ENCODE measurements around the gene SPATS2L.

Gene SPATS2L

DNA sequence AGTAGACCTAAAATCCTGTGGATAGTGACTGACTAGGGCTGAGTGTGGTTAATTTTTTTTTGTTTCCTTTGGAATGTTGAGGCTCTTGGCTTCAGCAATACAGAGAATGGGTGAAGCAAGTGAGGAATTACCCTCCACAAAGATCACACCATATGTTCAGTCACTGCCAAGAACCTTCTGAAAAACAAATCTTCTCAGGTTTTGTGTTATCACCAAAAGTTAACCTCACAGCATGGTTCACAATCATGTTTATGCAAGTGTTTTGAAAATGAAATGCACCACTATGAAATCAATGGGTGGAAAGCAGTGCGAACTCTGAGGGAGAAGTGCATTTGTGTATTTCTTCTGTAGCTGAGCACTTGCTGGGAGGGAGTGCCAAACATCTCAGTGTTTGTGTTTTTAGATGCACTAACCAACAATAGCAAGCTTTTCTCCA is 44.4 kb downstream of the SPATS2L start:
- peak; percentile 35 for DNase-seq (ENCODE audit: low read depth)

DNA sequence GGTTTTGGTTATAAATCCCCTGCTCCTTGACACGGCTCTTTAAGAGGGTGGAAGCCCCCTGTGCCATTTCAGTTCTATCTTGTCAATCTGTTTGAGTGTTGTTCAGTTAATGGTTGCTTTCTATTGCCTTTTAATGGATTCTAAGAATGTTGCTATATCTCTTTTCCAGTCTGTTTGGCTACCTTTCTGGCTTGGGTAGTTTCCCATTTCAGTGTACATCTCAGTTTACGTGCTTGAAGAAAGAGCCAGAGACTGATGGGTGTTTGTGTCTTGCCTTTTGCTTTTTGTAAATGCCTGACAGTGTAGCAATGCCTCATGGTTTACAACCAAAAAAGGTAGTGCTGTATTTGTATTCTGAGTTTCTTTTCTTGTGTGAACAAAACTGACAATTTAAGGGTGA is 45.3 kb downstream of the SPATS2L start:
- DNase-seq (ENCODE audit: low read depth): no peak

DNA sequence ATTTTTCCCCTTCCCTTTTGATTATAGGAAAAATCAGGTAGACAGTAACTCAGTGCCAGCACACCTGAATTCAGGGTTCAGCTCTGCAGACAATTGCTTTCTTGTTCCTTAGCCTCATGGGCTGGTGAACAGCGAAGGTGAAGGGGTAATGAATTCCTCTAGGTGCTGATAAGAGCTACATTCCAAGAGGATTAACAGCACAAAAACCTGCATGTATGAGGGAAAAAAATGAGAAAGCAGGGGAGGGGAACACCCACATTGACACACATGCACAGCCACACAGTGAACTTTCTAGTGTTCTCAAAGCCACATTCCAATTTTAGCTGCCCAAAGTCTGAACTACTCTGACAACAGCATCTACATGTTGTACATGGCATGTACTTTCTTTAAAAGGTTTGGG is 46.1 kb downstream of the SPATS2L start:
- peak; percentile 24 for DNase-seq (ENCODE audit: low read depth)

DNA sequence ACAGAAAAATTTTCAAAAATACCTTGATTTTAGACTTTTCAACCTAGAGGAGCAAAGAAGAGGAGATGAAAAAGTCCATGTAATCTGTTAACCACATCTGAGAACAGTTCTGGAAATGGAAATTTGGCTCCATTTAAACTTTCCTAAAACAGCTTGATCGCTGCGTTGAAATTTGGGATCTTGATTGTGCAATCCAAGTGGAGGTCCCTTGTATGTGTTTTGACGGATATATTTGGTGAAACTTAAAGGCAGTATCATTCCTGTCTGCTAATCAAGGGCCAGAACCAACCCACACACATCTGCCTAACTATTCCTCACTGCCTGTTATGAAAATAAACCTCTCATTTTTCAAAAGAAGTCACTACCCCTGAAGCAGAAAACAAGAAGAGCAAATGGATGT is 46.6 kb downstream of the SPATS2L start:
- no peak for DNase-seq (ENCODE audit: low read depth)

DNA sequence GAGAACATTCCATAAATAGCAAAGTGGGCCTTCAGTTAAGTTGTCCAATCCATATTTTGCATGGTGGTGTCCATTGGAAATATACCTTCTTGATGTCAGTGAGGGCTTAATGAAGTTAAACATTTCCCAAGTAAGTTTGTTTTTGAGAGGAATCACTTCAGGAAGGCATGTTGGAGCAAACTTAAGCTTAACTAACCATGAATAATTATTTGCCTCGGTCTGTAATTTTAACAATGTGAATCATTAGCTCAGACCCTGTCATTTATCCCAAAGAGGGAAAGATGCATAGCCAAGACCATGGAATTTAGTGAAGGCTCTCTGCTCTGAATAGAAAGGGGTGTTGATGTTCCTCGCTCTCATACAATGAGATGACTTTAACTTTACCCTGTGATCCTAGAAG is 47.4 kb downstream of the SPATS2L start:
- no peak for DNase-seq (ENCODE audit: low read depth)

DNA sequence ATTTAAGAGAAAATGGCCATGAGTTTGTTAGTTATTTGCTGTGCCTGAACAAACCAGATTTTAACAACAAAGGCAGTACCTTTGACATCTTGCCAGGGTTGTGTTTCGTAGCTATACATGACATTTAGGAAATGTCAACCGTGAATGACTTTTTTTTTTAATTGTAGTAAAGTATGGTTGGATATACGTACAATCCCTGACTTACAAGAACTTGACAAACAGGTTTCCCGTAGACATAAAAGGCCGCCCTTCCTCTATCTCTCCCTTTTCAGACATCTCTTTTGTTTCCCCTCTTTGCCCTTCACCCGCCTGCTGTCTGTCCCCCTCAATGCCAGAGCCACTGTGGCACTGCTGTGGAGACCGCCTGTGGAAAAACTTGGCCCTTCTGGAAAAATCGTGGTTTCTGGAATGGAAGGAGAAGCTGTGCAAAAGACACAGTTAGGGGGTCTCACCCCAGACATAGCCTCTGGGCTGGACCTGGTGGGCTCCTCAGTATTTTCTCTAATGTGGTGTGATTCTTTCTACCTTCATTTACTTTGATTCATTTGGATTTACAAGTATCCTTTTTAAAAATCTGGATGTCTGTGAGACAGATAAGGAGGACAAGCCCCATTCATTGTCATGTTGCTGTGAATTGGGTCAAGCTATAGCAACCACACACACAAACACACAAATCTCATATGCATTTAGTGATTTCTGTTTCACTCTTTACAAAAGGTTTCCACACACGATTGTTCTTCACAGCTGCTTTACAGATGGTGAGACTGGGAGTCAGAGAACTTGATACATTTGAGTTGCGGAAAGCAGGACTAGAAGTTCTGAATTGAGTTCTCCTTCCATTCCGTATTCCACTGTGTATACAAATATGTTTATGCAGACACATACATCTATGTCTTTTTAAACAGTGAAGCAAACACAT is 48.6 kb downstream of the SPATS2L start:
- no peak for DNase-seq (ENCODE audit: low read depth)

DNA sequence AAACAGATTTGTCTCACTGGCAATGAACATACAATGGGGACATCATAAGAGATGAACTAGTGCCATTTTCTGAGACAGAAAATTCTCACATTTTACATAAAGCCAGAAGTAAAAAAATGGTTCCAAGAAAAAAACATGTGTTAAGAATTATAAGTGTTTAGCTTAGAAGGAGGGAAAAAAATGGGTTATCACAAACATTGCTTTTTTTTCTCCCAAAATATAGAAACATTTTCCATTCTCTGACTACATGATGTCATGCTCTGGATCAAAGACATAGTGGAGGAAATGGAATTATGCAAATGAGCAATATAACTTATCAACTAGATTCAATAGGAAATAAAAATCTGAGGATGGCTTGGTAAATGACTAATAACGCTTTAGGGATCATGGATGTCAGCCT is 49.8 kb downstream of the SPATS2L start:
- no peak for DNase-seq (ENCODE audit: low read depth)

DNA sequence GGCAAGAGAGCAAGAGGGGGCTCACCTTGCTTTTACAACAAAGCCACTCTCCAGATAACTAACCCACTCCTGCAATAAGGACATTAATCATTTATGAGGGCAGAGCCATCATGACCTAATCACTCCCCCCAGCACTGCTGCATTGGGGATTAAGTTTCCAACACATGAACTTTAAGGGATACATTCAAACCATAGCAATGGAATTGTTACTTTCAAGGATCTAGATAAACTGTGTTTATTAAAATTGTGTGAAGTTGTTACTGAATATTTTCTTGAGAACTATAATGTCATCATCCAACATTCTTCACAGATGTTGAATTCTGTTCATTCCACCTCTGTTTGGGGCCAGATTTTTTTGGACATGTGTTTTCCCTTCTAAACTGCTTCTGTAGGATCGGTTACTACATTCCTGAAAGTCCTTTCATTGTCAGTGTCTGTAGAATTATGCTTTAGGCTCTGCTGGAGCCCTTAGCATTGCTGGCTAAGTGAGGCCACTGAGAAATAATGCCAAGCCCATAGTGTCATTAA is 50.4 kb downstream of the SPATS2L start:
- DNase-seq (ENCODE audit: low read depth): peak; percentile 47

DNA sequence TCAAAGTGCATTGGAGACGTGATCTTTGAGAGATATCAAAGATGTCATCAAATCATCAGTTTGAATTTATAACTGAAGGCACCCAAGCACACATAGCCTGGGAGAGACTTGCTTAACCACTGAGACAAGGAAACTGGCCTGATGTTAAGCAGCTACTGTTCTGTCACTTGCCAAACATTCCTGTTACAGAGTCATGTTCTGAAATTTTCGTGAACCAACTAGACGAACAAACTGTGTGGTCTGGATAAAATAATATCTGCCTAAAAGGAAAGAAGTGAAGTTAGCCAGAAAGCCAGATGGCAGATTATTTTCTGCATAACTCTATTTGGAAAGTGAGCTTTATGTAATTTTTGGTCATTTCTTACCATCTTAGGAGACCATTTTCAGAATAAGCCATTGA is 51.4 kb downstream of the SPATS2L start:
- no peak for DNase-seq (ENCODE audit: low read depth)

DNA sequence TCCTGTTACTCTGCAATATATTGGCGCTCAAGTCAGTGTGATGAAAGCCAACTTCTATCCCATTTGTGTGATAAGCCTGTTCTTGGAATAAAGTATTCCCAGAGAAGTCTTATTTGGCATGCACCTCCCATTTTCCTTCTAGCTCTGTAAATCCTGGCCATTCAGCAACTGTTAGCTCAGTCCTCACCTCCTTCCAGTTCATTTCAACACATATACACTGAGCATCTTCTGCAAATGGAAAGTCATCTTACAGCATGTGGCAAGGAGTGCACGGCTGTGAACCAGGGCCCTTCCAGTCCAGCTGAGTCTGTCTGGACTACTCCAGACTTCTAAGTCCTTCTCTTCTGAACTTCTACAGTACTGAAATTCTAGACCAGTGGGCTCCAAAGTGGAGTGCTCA is 53.1 kb downstream of the SPATS2L start:
- no peak for DNase-seq (ENCODE audit: low read depth)

DNA sequence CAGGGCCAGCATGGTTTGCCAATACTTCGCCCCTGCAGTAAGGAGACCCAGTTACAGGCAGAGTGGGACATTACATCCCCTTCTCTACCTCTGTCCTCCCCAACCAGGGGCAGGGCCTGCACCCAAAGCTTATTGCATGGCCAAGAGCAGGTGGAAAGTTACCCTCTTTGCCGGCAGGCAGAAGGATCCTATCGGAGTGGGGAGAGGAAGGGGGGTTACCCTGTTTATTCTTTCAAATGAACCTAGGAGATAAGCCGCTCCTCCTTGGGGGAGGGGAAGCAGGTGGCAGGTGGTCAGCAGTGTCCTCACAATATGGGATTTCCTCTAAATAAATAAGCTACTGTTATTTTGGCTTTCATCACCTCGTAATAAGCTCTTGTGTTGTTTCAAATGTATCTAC is 53.9 kb downstream of the SPATS2L start:
- DNase-seq (ENCODE audit: low read depth): no peak

DNA sequence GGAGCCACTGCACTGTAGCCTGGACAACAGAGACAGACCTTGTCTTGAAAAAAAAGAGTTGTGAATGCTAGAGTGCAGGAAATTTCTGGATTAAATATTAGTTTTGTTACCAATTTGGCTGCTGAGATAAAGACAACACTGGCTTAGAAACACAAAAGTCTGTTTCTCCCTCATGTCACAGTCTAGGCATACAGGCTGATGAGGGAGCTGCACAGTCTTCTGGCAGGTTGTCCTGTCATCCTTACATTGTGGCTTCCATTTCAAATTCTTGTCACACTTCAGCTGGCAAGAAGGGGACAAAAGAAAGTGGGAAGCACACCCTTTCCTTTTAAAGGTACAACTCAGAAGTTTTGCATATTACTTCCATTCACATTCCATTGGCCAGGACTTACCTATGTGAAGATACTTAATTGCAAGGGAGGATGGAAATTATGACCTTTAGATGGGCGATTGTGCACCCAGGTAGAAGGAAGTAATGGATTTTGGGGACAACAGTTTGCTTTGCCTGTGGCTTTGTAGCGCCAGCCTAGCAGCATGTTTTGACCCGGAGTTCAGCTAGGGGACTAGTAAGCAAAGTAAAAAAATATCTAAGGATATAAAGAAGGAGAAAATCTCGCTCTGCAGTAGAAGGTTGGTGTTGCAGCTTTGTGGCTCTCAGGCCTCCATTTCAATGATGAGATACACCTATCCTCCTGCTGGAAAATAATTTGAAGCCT is 55.9 kb downstream of the SPATS2L start:
- DNase-seq (ENCODE audit: low read depth): no peak

DNA sequence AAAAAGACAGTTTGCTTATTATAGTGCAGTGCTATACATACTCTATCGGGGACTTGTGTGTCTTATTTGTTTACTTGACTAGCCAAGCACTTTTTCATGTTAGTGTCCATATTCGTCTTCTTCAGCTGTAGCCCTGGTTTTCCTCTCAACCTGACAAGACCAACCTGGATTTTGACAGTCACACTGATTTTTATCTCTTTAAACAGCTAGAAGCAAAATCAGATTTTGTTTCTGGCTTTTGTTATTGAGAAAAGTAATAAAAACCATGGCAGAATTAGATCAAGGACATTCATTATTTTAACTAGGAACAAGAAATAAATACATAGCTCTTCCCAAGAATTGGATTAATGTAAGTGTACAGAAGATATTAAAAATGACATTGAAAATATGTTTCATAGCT is 56.8 kb downstream of the SPATS2L start:
- no peak for DNase-seq (ENCODE audit: low read depth)

DNA sequence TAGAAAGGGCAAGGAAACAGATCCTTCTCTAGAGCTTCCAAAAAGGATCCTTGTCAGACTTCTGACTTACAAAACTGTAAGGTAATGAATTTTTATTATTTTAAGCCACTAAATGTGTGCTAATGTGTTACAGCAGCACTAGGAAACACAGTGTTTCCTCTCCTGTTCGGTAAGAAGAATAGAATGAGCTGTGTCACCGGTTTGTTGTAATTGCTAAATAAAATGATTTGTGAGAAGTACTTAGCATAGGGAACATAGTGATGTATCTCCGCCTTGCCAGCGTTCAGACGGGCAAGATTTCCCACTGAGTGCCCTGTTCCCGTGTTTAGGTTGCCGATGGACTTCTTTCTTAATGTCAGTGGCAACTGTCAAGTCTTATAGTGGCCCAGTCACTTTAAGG is 57.6 kb downstream of the SPATS2L start:
- DNase-seq (ENCODE audit: low read depth): no peak

DNA sequence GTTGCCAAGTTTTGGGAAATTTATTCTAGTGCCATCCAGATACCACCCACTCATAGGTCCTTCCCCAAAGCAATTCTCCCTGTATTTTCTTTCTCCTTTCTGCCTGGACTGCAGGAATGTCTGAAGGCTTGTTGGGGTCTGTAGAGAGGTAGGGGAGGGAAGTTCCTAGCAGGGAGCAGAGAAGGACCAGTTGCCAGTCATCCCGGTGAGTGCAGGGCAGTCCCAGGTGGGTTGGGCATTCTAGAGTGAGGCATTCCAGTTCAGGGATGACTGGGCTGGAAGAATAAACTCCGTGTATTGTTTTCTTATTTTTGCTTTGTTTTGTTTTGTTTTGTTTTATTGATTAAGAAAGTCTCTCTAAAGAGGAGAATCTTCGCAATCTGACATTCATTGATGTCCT is 58.1 kb downstream of the SPATS2L start:
- no peak for DNase-seq (ENCODE audit: low read depth)

DNA sequence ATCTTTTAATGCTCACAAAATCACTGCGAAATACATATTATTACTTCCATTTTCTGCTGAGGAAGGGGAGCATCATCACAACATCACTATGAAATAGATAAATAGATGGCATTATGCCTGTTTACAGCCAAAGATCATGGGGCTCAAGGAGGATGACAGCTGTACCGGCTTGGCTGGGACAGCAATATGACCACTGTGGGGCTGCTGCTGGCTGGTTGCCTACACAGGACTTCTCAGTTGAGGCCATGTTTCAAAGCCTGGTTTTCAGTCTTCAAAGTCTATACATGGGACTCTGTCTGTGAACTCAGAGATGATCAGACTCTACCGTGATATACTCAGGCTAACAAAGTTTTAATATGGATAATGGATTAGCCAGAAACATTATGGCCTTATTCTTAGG is 58.7 kb downstream of the SPATS2L start:
- DNase-seq (ENCODE audit: low read depth): no peak

DNA sequence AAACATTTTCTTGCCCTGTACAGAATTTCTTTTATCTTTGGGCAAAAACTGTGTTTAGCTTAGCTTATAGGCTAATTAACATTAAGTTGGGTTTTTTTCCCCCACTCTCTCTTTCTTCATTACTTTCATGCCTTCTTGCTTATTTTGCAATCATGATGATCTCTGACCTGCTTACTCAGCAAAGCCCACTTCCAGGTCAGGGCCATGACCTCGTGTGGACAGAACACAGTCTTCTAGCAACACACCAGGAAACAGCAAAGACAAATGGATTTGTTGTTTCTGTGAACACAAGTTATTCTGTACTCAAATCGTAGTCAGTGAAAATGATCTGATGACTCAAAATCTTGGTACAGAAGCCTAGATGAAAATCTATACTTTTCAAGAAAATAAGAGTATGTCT is 60.7 kb downstream of the SPATS2L start:
- DNase-seq (ENCODE audit: low read depth): no peak

DNA sequence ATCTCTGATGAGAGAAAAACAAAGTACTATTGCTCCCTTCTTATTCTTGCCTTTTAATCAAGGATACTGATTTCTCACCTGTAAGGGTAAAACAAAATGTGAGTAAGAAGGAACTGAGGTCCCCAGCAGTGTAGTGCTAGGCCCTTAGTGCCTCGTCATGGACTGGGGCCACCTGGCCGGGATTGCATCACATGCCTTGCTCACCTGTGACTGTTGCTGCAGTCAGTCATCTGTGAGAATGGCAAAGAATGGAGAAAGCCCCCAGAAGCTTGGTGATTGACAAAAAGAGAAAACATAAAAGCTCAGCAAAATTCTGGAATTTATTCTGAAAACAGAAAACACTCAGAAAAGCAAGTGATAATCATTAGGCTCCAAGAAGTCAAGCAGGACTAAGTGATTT is 63.4 kb downstream of the SPATS2L start:
- DNase-seq (ENCODE audit: low read depth): no peak

DNA sequence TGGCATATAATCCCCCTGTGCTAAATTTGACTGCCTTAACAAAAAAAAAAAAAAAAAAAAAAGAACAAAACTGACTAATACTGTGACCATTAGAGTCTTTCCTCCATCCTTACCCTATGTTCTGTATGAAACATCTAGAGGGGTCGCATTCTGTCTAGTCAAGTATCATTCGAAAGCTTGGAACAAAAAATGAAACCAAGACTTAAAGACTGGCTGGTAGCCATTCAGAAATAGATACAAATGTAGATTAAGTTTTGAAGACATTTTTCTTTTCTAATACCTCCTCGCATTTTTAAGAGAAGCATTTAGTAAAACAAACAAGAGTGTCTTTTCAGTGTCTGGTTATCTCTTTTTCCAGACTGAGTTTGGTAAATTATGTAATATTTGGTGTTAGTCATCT is 66.7 kb downstream of the SPATS2L start:
- no peak for DNase-seq (ENCODE audit: low read depth)

DNA sequence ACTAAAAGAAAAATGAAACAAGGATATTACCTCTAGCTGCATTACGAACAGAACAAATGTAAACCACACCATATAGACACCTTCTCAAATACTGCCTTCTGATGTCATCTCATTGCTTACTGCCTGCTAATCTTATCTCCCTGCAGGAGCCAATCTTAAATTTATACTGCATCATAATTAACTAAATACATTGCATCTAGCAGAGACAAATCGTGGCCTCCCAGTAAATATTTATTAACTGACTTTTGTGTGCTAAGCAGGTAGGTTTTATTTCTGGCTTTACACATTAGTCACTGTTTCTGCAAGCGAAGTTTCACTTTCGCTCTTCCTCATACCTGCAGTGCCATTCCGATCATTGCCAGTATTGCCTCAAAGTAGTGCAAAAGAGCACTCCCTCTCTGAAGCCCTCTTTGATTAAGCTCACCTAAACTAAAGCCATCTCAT is 67.5 kb downstream of the SPATS2L start:
- no peak for DNase-seq (ENCODE audit: low read depth)

DNA sequence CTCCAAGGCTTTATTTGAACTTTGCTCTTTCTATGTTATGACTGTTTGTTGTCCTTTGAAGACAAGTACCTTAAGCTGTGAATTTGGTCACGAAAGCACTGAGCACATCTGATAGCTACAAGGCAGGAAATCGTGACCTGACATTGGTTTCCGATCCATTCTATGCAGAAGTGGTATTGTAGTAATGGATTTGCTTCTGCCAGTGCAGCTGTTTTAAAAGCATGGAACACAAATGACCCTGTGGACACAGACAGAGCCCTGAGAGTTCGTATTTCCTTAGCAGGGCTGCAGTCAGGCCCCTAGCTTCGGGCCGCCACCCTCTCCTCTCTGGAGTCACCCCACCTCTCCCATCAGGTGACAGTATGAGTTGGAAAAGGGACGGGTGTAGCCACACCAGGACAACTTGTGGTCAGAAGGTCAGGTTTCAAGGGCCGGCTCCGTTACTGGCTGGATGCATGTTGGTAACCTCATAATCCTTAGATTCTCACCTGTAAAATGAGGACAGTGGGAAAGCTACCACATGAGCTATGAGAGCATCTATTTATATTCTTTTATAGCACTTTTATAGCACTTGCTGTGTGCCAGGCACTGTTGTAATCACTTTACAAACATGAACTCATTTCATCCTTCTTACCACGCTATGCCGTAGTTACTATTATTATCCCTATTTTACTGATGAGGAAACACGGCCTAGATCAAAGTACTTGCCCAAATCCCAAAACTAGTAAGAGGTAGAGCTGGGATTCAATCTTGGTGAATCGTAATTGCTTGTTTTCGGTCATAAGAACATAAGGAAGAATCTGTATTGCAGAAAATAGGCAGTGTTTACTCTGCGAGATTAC is 70.2 kb downstream of the SPATS2L start:
- no peak for DNase-seq (ENCODE audit: low read depth)

Data from HS-5 (cell line).